Measurements from ENCODE around the gene DERA.

The DERA gene

GRCh38 chr12:15982921-15983320 lies 71.8 kb downstream of the DERA start:
- no peaks in the 10 kb centered on the region for H3K9me3 ChIP-seq (ENCODE audit: insufficient read depth, low read length)
- H3K36me3 ChIP-seq (ENCODE audit: insufficient read depth, insufficient read length, low read length): peaks cover 23% of the 10 kb centered on the region
- H3K4me1 ChIP-seq (ENCODE audit: insufficient read depth, insufficient read length): no peaks in the 10 kb centered on the region
- no peak overlapping the region for H3K9ac ChIP-seq (ENCODE audit: insufficient read length, low read depth)
- no peak for DNase-seq (ENCODE audit: low read depth, low spot score)
- H3K27me3 ChIP-seq (ENCODE audit: insufficient read depth, insufficient read length): no peaks in the 10 kb centered on the region
- H3K4me3 ChIP-seq (ENCODE audit: insufficient read length, low read depth): no peak overlapping the region
- no peak for TF ChIP-seq ZNF274 (IDR thresholded peaks at IDR 0.05; ENCODE audit: low read depth, low read length)
- no peak for TF ChIP-seq SUZ12 (IDR thresholded peaks at IDR 0.05; ENCODE audit: extremely low read depth, insufficient read depth, insufficient read length)
- TF ChIP-seq YY1 (IDR thresholded peaks at IDR 0.05; ENCODE audit: insufficient read depth, insufficient read length): no peak

GRCh38 chr12:15984097-15984800 lies 73.1 kb downstream of the DERA start:
- TF ChIP-seq YY1 (IDR thresholded peaks at IDR 0.05; ENCODE audit: insufficient read depth, insufficient read length) (no peak), SUZ12 (IDR thresholded peaks at IDR 0.05; ENCODE audit: extremely low read depth, insufficient read depth, insufficient read length) (no peak), ZNF274 (IDR thresholded peaks at IDR 0.05; ENCODE audit: low read depth, low read length) (no peak)
- Histone ChIP-seq H3K27me3 (ENCODE audit: insufficient read depth, insufficient read length) (no peaks in the 10 kb centered on the region), H3K4me3 (ENCODE audit: insufficient read length, low read depth) (no peak overlapping the region), H3K9ac (ENCODE audit: insufficient read length, low read depth) (no peak overlapping the region), H3K4me1 (ENCODE audit: insufficient read depth, insufficient read length) (no peaks in the 10 kb centered on the region), H3K36me3 (ENCODE audit: insufficient read depth, insufficient read length, low read length) (peaks cover 35% of the 10 kb centered on the region), H3K9me3 (ENCODE audit: insufficient read depth, low read length) (no peaks in the 10 kb centered on the region)
- DNase-seq (ENCODE audit: low read depth, low spot score): no peak

- H3K4me3 ChIP-seq (ENCODE audit: insufficient read length, low read depth): no peak overlapping the region
- H3K9ac ChIP-seq (ENCODE audit: insufficient read length, low read depth): no peak overlapping the region
- no peaks in the 10 kb centered on the region for H3K4me1 ChIP-seq (ENCODE audit: insufficient read depth, insufficient read length)
- no peaks in the 10 kb centered on the region for H3K9me3 ChIP-seq (ENCODE audit: insufficient read depth, low read length)
- H3K27me3 ChIP-seq (ENCODE audit: insufficient read depth, insufficient read length): no peaks in the 10 kb centered on the region
- no peak for DNase-seq (ENCODE audit: low read depth, low spot score)
- peaks cover 35% of the 10 kb centered on the region for H3K36me3 ChIP-seq (ENCODE audit: insufficient read depth, insufficient read length, low read length)
- TF ChIP-seq YY1 (IDR thresholded peaks at IDR 0.05; ENCODE audit: insufficient read depth, insufficient read length) (no peak), ZNF274 (IDR thresholded peaks at IDR 0.05; ENCODE audit: low read depth, low read length) (no peak), SUZ12 (IDR thresholded peaks at IDR 0.05; ENCODE audit: extremely low read depth, insufficient read depth, insufficient read length) (no peak)
These were observed 73.8 kb downstream of the DERA start for GRCh38 chr12:15984963-15985362.

GRCh38 chr12:15987696-15988095 lies 76.6 kb downstream of the DERA start:
- no peak for DNase-seq (ENCODE audit: low read depth, low spot score)
- Histone ChIP-seq H3K4me3 (ENCODE audit: insufficient read length, low read depth) (no peak overlapping the region), H3K4me1 (ENCODE audit: insufficient read depth, insufficient read length) (no peaks in the 10 kb centered on the region), H3K27me3 (ENCODE audit: insufficient read depth, insufficient read length) (no peaks in the 10 kb centered on the region), H3K9me3 (ENCODE audit: insufficient read depth, low read length) (no peaks in the 10 kb centered on the region), H3K36me3 (ENCODE audit: insufficient read depth, insufficient read length, low read length) (peaks cover 35% of the 10 kb centered on the region), H3K9ac (ENCODE audit: insufficient read length, low read depth) (no peak overlapping the region)
- TF ChIP-seq ZNF274 (IDR thresholded peaks at IDR 0.05; ENCODE audit: low read depth, low read length) (no peak), YY1 (IDR thresholded peaks at IDR 0.05; ENCODE audit: insufficient read depth, insufficient read length) (no peak), SUZ12 (IDR thresholded peaks at IDR 0.05; ENCODE audit: extremely low read depth, insufficient read depth, insufficient read length) (no peak)

- Histone ChIP-seq H3K36me3 (ENCODE audit: insufficient read depth, insufficient read length, low read length) (peaks cover 22% of the 10 kb centered on the region), H3K9ac (ENCODE audit: insufficient read length, low read depth) (no peak overlapping the region), H3K9me3 (ENCODE audit: insufficient read depth, low read length) (no peaks in the 10 kb centered on the region), H3K27me3 (ENCODE audit: insufficient read depth, insufficient read length) (no peaks in the 10 kb centered on the region), H3K4me1 (ENCODE audit: insufficient read depth, insufficient read length) (no peaks in the 10 kb centered on the region), H3K4me3 (ENCODE audit: insufficient read length, low read depth) (no peak overlapping the region)
- no peak for DNase-seq (ENCODE audit: low read depth, low spot score)
- no peak for TF ChIP-seq YY1 (IDR thresholded peaks at IDR 0.05; ENCODE audit: insufficient read depth, insufficient read length)
- no peak for TF ChIP-seq ZNF274 (IDR thresholded peaks at IDR 0.05; ENCODE audit: low read depth, low read length)
- TF ChIP-seq SUZ12 (IDR thresholded peaks at IDR 0.05; ENCODE audit: extremely low read depth, insufficient read depth, insufficient read length): no peak
These were observed 78.0 kb downstream of the DERA start for GRCh38 chr12:15988983-15989755.

- Histone ChIP-seq H3K36me3 (ENCODE audit: insufficient read depth, insufficient read length, low read length) (peaks cover 2% of the 10 kb centered on the region), H3K27me3 (ENCODE audit: insufficient read depth, insufficient read length) (no peaks in the 10 kb centered on the region), H3K9ac (ENCODE audit: insufficient read length, low read depth) (no peak overlapping the region), H3K9me3 (ENCODE audit: insufficient read depth, low read length) (no peaks in the 10 kb centered on the region), H3K4me1 (ENCODE audit: insufficient read depth, insufficient read length) (no peaks in the 10 kb centered on the region), H3K4me3 (ENCODE audit: insufficient read length, low read depth) (no peak overlapping the region)
- no peak for DNase-seq (ENCODE audit: low read depth, low spot score)
- TF ChIP-seq YY1 (IDR thresholded peaks at IDR 0.05; ENCODE audit: insufficient read depth, insufficient read length) (no peak), ZNF274 (IDR thresholded peaks at IDR 0.05; ENCODE audit: low read depth, low read length) (no peak), SUZ12 (IDR thresholded peaks at IDR 0.05; ENCODE audit: extremely low read depth, insufficient read depth, insufficient read length) (no peak)
These were observed 84.7 kb downstream of the DERA start for GRCh38 chr12:15995801-15996200.

- H3K36me3 ChIP-seq (ENCODE audit: insufficient read depth, insufficient read length, low read length): peaks cover 2% of the 10 kb centered on the region
- H3K27me3 ChIP-seq (ENCODE audit: insufficient read depth, insufficient read length): no peaks in the 10 kb centered on the region
- no peak overlapping the region for H3K9ac ChIP-seq (ENCODE audit: insufficient read length, low read depth)
- no peaks in the 10 kb centered on the region for H3K4me1 ChIP-seq (ENCODE audit: insufficient read depth, insufficient read length)
- no peaks in the 10 kb centered on the region for H3K9me3 ChIP-seq (ENCODE audit: insufficient read depth, low read length)
- H3K4me3 ChIP-seq (ENCODE audit: insufficient read length, low read depth): no peak overlapping the region
- DNase-seq (ENCODE audit: low read depth, low spot score): peak; percentile 43
- TF ChIP-seq ZNF274 (IDR thresholded peaks at IDR 0.05; ENCODE audit: low read depth, low read length) (no peak), YY1 (IDR thresholded peaks at IDR 0.05; ENCODE audit: insufficient read depth, insufficient read length) (no peak), SUZ12 (IDR thresholded peaks at IDR 0.05; ENCODE audit: extremely low read depth, insufficient read depth, insufficient read length) (no peak)
These were observed 85.1 kb downstream of the DERA start for GRCh38 chr12:15996254-15996653.

All from NT2/D1 (cell line).